SHP77 (cell line): ENCODE results near the gene SLC9A9.
"Not testable (repeated sequence)": the region's sequence is repeated elsewhere in the genome, so short reads cannot be mapped to it uniquely, and the experiment has no call there.

Experiments used
- DNase-seq, 2 experiments: peaks; one replicate each; lab custom pipeline; 2025; lab: John Stamatoyannopoulos, UW

SLC9A9 gene

DNA sequence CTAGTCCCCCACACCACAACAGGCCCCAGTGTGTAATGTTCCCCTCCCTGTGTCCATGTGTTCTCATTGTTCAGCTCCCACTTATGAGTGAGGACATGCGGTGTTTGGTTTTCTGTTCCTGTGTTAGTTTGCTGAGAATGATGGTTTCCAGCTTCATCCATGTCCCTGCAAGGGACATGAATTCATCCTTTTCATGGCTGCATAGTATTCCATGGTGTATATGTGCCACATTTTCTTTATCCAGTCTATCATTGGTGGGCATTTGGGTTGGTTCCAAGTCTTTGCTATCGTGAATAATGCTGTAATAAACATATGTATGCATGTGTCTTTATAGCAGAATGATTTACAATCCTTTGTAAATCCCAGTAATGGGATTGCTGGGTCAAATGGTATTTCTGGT is 152.9 kb downstream of the SLC9A9 start:
- DNase-seq: not testable (repeated sequence)

DNA sequence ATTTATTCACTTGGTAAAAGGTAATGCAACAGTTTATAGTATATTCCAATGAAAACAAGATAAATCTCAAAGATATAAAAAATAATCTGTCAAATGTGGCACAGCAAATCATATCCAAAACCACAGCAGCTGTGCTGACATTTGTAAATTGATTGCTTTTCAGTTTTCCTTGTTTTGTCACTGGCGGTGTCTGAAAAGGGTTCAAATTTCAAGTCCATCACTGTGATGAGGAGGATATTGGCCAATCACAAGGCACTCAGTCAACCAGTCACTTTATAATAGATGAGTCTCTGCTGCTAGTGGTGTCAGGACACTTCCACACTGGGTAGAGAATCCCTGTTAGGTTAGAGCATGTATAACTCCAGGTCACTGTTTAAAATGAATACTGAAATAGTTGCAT is 154.8 kb downstream of the SLC9A9 start:
- peak; percentile 55 to 76 for DNase-seq

- DNase-seq: no peak
Observed at GRCh38 chr3:143686638-143687197, 161.6 kb downstream of the SLC9A9 start.

GRCh38 chr3:143685491-143685890 is 162.8 kb downstream of the SLC9A9 start:
- no peak for DNase-seq

GRCh38 chr3:143677430-143677829 is 170.8 kb downstream of the SLC9A9 start:
- no peak for DNase-seq

- DNase-seq: no peak
Observed at GRCh38 chr3:143676747-143677146, 171.5 kb downstream of the SLC9A9 start.

DNA sequence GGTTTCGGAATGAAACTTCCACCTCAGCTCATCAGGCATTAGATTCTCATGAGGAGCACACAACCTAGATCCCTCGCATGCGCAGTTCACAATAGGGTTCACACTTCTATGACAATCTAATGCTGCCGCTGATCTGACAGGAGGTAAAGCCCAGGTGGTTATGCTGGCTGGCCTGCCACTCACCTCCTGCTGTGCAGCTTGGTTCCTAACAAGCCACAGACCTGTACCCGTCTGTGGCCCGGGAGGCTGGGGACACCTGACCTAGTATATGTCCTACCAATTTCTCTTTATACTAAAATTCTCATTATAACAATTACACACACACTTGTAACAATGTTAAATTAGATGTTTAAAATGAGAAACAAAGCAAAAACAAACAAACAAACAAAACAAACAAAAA is 172.2 kb downstream of the SLC9A9 start:
- no peak for DNase-seq

DNA sequence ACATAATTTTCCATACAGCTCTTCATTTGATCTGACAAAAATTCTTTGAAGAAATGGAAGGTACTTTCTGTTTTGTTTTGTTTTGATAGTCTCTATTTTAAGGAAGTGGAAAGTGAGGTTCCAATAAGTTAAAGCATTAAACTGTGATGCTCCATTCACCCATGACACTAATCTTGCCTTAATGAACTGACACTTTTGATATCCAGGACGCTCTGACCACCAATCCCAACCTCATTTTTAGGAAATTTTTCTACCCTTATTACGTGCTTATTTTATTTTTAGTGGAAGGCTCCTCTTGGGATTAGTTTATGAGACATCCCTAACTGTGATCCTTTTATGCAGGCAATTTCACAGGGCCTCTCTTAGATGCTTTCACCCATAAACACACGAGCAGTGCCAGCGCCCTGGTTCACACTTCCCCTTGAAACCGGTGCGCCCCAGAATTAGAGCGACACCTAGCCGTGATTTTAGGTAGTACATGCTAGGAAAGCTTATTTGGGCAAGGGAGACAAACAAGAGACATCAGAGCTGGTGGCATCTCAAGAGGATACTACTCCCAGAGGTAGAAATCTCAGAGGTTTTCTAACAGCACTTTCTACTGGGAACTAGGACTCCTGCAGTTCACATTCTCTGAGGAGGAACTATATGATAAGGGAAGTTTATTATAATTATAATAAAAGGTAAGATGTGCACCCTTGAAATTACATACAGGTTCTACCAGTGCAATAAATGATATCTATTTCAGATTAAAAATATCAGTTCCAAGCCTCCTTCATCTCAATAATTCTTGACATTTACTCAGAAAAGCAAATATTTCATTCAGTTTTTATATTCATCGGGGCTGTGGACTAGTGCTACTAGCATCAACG is 173.9 kb downstream of the SLC9A9 start:
- DNase-seq: peak; percentile 55 to 60

DNA sequence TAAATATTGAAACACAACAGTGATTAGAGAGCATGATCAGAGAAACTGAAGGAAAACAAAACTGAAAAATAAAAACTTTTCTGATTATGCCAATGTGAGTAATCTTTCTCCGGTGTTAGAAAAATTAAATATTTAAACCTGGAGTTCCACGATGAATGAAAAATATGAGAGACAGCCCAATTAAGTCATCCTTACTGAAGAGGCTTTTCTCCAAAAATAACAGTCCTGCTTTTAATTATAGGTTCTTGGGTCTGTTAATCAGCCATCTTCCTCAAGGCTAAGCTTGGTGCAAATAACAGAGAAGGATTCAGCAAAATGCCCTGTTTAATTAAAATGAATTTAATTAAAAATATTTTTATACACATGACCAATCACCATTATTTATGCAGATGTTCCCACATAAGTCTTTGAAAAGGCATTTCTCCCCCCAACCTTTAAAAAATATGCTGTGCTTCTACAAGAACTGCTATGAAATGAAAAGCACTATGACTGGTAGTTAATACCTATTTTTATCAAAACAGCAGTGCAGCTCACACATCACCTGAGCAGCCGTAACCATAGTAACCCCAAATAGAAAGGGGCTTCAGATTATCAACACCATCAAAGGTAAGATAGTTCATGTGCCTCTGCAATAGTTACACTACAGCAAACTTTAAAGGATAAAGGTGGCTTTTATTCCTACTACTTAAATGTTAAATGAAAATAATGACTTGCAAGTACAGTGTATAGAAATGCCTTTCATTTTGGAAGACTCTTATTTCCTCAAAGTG is 175.7 kb downstream of the SLC9A9 start:
- no peak for DNase-seq

GRCh38 chr3:143671626-143672025 is 176.6 kb downstream of the SLC9A9 start:
- DNase-seq: no peak

DNA sequence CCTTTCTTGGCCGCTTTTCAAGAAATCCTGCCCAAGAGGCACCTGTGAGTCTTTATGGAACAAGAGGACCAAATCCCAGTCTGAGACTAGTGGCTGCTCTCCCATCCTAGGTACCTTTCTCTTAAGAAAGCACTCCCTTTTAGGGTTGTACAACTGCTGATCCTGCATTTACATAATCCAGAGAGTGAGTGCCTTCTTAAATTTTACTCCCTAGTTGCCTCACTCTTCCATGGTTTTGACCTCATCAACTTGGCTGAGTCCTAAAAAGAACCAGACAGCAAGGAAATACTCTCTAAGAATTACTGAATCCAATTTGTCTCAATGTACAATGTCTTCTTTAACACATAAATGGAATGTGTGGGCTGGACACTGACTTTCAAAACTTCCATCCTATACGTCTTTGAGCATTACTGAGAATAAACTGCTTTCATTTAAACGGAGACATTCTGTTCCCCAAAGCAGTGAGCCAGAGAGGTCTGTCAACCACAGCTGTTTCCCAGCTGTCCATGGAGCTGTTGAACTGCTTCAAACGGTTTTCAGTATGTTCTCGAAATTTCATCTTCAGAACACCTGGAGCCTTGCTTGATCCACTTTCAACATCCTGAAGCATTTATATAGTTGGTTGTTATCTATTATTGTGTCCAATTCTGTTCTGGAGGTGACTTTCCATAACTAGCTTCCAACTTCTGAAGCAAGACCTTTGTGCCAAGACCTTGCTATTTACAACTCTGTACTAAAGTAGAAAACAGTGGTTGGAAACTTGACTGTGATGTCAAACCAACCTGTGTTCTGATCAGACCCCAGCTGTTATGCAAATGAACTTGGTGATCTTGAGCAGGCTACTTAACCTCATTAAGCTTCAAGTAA is 179.1 kb downstream of the SLC9A9 start:
- DNase-seq: no peak

DNA sequence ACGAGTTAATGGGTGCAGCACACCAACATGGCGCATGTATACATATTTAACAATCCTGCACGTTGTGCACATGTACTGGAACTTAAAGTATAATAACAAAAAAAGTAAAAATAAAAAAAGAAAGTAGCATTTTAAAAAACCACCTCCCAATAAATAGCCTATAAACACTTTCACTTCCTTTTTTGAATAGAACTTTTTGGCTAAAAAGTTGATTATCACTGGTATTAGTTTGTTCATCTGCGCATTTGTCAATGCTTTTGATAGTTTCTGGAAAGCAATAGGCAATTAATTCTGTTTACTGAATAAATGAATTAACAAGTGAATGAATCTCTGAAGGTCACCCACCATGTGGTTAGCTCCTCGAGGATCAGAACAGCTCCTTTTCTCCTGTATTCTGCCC is 179.9 kb downstream of the SLC9A9 start:
- DNase-seq: no peak

DNA sequence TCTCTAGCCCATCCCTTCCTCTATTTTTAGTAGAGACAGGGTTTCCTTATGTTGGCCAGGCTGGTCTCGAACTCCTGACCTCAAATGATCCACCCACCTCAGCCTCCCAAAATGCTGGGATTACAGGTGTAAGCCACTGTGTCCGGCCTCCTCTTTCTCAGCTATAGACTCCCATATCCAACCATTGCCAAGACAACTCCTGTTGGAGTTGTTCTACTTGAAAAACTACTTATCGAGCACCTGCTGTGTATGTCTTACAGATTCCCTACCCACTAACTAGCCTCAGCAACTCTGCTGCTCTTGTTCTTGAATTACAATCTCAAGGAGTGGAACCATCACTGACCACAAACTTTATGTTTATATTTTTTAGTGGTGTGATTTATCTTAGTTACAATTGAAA is 186.6 kb downstream of the SLC9A9 start:
- no peak for DNase-seq

GRCh38 chr3:143658861-143659260 is 189.4 kb downstream of the SLC9A9 start:
- no peak for DNase-seq

GRCh38 chr3:143658116-143658515 is 190.2 kb downstream of the SLC9A9 start:
- DNase-seq: no peak

- DNase-seq: no peak
Observed at GRCh38 chr3:143657391-143657790, 190.9 kb downstream of the SLC9A9 start.

GRCh38 chr3:143654906-143655305 is 193.4 kb downstream of the SLC9A9 start:
- DNase-seq: no peak

- DNase-seq: no peak
Observed at GRCh38 chr3:143653935-143654334, 194.3 kb downstream of the SLC9A9 start.

DNA sequence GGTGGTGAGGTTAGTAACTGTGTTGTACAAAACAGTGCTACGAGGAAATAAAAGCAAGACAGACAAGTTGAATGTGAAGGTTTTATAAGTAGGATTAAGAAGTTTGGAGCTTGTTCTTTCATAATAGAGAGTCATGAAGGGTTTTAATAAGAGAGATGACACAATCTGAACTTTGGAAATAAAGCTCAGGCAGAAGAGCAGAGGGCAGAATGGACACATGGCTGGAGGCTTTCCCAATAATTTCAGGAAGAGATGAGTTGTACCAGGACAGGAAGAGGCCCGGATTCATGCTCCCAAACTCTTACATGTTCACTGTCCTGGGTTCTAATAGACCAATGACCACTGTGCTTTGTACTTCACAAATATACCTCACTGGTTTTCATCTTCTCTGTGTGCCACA is 194.8 kb downstream of the SLC9A9 start:
- no peak for DNase-seq

DNA sequence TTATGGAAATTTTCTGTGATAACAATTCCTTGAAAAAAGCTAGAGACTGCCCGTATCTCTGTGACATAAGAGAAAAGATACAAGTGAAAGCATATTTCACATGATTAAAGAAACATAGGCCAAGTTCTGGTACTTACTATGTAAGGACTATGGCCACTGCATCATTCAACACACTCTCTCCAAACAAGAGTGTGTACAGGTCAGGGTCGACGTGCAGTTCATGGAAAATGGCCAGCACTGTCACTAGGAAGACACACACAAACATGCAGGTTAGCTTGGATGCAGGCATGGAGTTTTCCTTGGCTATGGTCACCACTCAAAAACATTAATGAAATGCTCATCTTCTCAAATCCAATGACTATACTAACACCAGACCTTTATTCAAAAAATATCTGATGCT is 196.2 kb downstream of the SLC9A9 start:
- DNase-seq: no peak

DNA sequence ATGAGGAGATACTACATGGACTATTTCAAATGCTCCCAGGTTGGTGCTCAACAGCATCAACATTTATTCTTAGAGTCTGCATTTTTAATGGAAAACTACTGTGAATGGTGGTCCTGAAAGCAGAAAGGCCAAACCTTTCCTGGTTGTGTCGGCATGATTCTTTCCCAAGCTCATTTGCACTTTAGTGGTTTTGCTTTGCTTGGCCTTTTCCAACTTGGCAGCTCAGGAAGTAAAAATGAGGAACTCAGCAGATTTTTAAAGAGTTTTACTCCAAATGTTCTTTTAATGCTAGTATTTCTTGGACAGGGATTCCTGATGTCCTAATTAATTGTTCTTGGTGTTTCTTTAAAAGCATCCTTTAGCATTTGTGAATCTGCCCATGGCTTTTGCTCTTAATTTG is 197.4 kb downstream of the SLC9A9 start:
- no peak for DNase-seq

GRCh38 chr3:143650120-143650519 is 198.1 kb downstream of the SLC9A9 start:
- no peak for DNase-seq
